K562 (cell line): ENCODE data around the gene HARS2. TPM values are rescaled to one million over a fixed set of nuclear protein-coding genes. Genes with fewer than 3 reads are reported as not detected.
A peak's percentile ranks its signal among the peaks of the same experiment; 100 is the strongest.

Experiments used
- ADNP ChIP-seq: fragments of 200-800 bp; sonication (Bioruptor generic); IDR thresholded peaks from 2 replicates; pipeline ENCODE4 v1.6.1; 2016; ENCODE audit warnings: missing genetic modification characterization, missing compliant biosample characterization
- ASH1L ChIP-seq: fragments of 450-650 bp; IDR thresholded peaks from 2 replicates; pipeline ENCODE4 v1.6.1; 2018; ENCODE audit warnings: borderline replicate concordance, mild to moderate bottlenecking, low read depth; ENCODE audit not compliant: partially characterized antibody
- CHD4 ChIP-seq: fragments of 200-600 bp; sonication (generic); IDR thresholded peaks from 3 replicates; pipeline ENCODE4 v1.6.1; 2012; ENCODE audit warnings: low read depth, mild to moderate bottlenecking, mixed read lengths, low read length, inconsistent platforms; ENCODE audit not compliant: insufficient read depth, insufficient replicate concordance, poor library complexity, severe bottlenecking
- CREBBP ChIP-seq: IDR thresholded peaks from one replicate; pipeline ENCODE4 v1.6.1; 2012; ENCODE audit warnings: low read depth, mild to moderate bottlenecking, control low read depth, inconsistent platforms, low read length
- DIDO1 ChIP-seq: fragments of 450-650 bp; IDR thresholded peaks from 2 replicates; pipeline ENCODE4 v1.6.1; 2016; ENCODE audit warnings: low read depth, missing biosample characterization, missing genetic modification characterization
- ETV1 ChIP-seq: fragments of 450-650 bp; conservative IDR thresholded peaks from 2 replicates; pipeline ENCODE4 v1.6.1; 2016; ENCODE audit warnings: missing genetic modification characterization, control low read depth, low read depth, missing compliant biosample characterization
- FOSL1 ChIP-seq: fragments of 200-800 bp; sonication (Bioruptor generic); conservative IDR thresholded peaks from 2 replicates; pipeline ENCODE4 v1.6.1; 2016; ENCODE audit warnings: missing genetic modification characterization, missing compliant biosample characterization
- HIVEP1 ChIP-seq: fragments of 250-450 bp; sonication (Bioruptor Pico); IDR thresholded peaks from 2 replicates; pipeline ENCODE4 v1.4.0; 2020; ENCODE audit warnings: mild to moderate bottlenecking
- KAT2B ChIP-seq: IDR thresholded peaks from one replicate; pipeline ENCODE4 v1.6.1; 2012; ENCODE audit warnings: low read depth, mild to moderate bottlenecking, control low read depth, inconsistent platforms, low read length, moderate library complexity
- KLF13 ChIP-seq: fragments of 450-650 bp; IDR thresholded peaks from 2 replicates; pipeline ENCODE4 v1.6.1; 2016; ENCODE audit warnings: missing genetic modification characterization, low read depth, mild to moderate bottlenecking, missing compliant biosample characterization, moderate library complexity, borderline replicate concordance
- LCOR ChIP-seq: sonication (generic); formaldehyde crosslinking; IDR thresholded peaks from 2 replicates; pipeline ENCODE4 v1.8.0; 2022; ENCODE audit warnings: mild to moderate bottlenecking, missing genetic modification reagents
- MEF2A ChIP-seq: IDR thresholded peaks from 2 replicates; pipeline ENCODE4 v1.6.1; 2011; ENCODE audit warnings: low read depth, mild to moderate bottlenecking, low read length, moderate library complexity; ENCODE audit not compliant: control insufficient read depth
- MLLT1 ChIP-seq, 2 experiments: fragments of 450-650 bp; IDR thresholded peaks; 2 replicates each; pipeline ENCODE4 v1.6.1; 2016
- MYNN ChIP-seq, 2 experiments: sonication (generic); formaldehyde crosslinking in 1 of 2; IDR thresholded peaks; 2 replicates each; pipeline versions ENCODE4 v1.5.0 to v1.6.1; 2016 to 2020; ENCODE audit warnings: antibody characterized with exemption in 1 of 2, missing genetic modification reagents in 1 of 2
- RBM14 ChIP-seq: fragments of 200-400 bp; formaldehyde crosslinking; IDR thresholded peaks from 2 replicates; pipeline ENCODE4 v1.6.1; 2018; ENCODE audit warnings: low read depth, mild to moderate bottlenecking, low read length, moderate library complexity, borderline replicate concordance; ENCODE audit not compliant: insufficient read depth
- RBM15 ChIP-seq: fragments of 200-400 bp; formaldehyde crosslinking; IDR thresholded peaks from 2 replicates; pipeline ENCODE4 v1.6.1; 2018; ENCODE audit warnings: mild to moderate bottlenecking, low read length, moderate library complexity; ENCODE audit not compliant: insufficient read depth
- SIX5 ChIP-seq, 2 experiments: IDR thresholded peaks; 2 replicates each; pipeline ENCODE4 v1.6.1; 2011; ENCODE audit warnings: low read length in 2 of 2, borderline replicate concordance in 1 of 2, low read depth in 1 of 2, mild to moderate bottlenecking in 1 of 2, moderate library complexity in 1 of 2; ENCODE audit not compliant: insufficient read depth in 1 of 2
- SMAD4 ChIP-seq: fragments of 250-450 bp; sonication (Bioruptor Pico); conservative IDR thresholded peaks from 2 replicates; pipeline ENCODE4 v1.8.0; 2021; ENCODE audit warnings: inconsistent platforms, mild to moderate bottlenecking, moderate library complexity
- SMC3 ChIP-seq: conservative IDR thresholded peaks from 2 replicates; pipeline ENCODE4 v1.6.1; 2011; ENCODE audit warnings: low read depth, low read length, improper control_type of control experiment; ENCODE audit not compliant: insufficient read depth
- TCF7 ChIP-seq: sonication (generic); IDR thresholded peaks from 2 replicates; pipeline ENCODE4 v1.6.1; 2016; ENCODE audit warnings: antibody characterized with exemption, borderline replicate concordance
- TEAD4 ChIP-seq, 2 experiments: sonication (generic) in 1 of 2; formaldehyde crosslinking in 1 of 2; IDR thresholded peaks; 2 replicates each; pipeline versions ENCODE4 v1.6.1 to v1.8.0; 2012 to 2022; ENCODE audit warnings: borderline replicate concordance in 1 of 2, inconsistent platforms in 1 of 2, low read length in 1 of 2, mild to moderate bottlenecking in 1 of 2, missing genetic modification reagents in 1 of 2
- XRCC3 ChIP-seq: fragments of 450-650 bp; IDR thresholded peaks from 2 replicates; pipeline ENCODE4 v1.6.1; 2017; ENCODE audit warnings: mild to moderate bottlenecking, moderate library complexity
- ZBTB12 ChIP-seq: fragments of 250-450 bp; sonication (Bioruptor Pico); IDR thresholded peaks from 2 replicates; pipeline ENCODE4 v1.4.0; 2020
- ZNF212 ChIP-seq: fragments of 450-650 bp; formaldehyde crosslinking; IDR thresholded peaks from 2 replicates; pipeline ENCODE4 v1.4.0; 2020; ENCODE audit warnings: mild to moderate bottlenecking
- ZNF780A ChIP-seq: fragments of 250-450 bp; sonication (Bioruptor Pico); IDR thresholded peaks from 2 replicates; pipeline ENCODE4 v1.5.0; 2021; ENCODE audit warnings: mild to moderate bottlenecking
- ZNF785 ChIP-seq: fragments of 250-450 bp; sonication (Bioruptor Pico); IDR thresholded peaks from 2 replicates; pipeline ENCODE4 v1.4.0; 2020; ENCODE audit warnings: mild to moderate bottlenecking
- polyA plus RNA-seq, 8 experiments: library from polyadenylated mRNA; depleted of rRNA in 4 of 8; stranded (reverse) in 5 of 8; unstranded in 3 of 8; fragments of >200 nt; fragmentation: Nextera tagmentation in 2 of 8; fragmentation: Illumina TruSeq in 1 of 8; extraction: Ambion mirVana in 2 of 8; extraction: Trizol in 1 of 8; gene quantifications; 2 replicates each; pipeline versions ENCODE4 v1.2.1 to v1.2.3, GENCODE V29; 2011 to 2014; ENCODE audit warnings: inconsistent platforms in 1 of 8, missing spikeins in 1 of 8
- total RNA-seq, 7 experiments: library from RNA; depleted of rRNA in 6 of 7; stranded (reverse); fragments of >200 nt in 6 of 7; fragmentation: Illumina TruSeq in 2 of 7; extraction: Trizol in 2 of 7; gene quantifications; 2 replicates each; pipeline versions ENCODE4 v1.2.1 to v1.2.3, GENCODE V29; 2011 to 2021; ENCODE audit warnings: low replicate concordance in 1 of 7

Gene HARS2
- total and polyA plus RNA-seq, 9 of the 15 experiments (the other 6 are each of a cell fraction or from before 2014, with no cell fraction given): 8.5 to 41.6 (median 27.1) TPM

- TF ChIP-seq SMAD4 (CRISPR knock-in tag) (peak; percentile 71; the same call in 1 of the 2 replicates), HIVEP1 (CRISPR knock-in tag) (no peak), SMC3 (no peak), ETV1 (tag) (0 out of 2 replicates have a peak, but pooled peaks have one; percentile 8), ZNF212 (CRISPR knock-in tag) (no peak), ADNP (peak; percentile 78; the same call in 1 of the 2 replicates), XRCC3 (no peak), CHD4 (no peak), ZNF780A (CRISPR knock-in tag) (no peak), SIX5 (IDR thresholded peaks at IDR 0.05; ENCODE audit: borderline replicate concordance in 1 of 2, insufficient read depth in 1 of 2, low read depth in 1 of 2, low read length in 2 of 2) (no peak), KAT2B (no peak), ZBTB12 (peak; percentile 84), FOSL1 (tag) (peak; percentile 98), TEAD4 (IDR thresholded peaks at IDR 0.05; ENCODE audit: low read length) (peak; percentile 82), TEAD4 (CRISPR knock-in tag; IDR thresholded peaks at IDR 0.05; ENCODE audit: borderline replicate concordance) (no peak), ZNF785 (CRISPR knock-in tag) (no peak), LCOR (CRISPR knock-in tag) (peak; percentile 76; the same call in 1 of the 2 replicates), DIDO1 (no peak), ASH1L (no peak), MLLT1 (IDR thresholded peaks at IDR 0.05) (peak in 1 of 2 experiments; percentile 41; a peak in 2 of 4 replicates), KLF13 (tag) (peak; percentile 83), RBM14 (no peak), CREBBP (no peak), MEF2A (0 out of 2 replicates have a peak, but pooled peaks have one; percentile 42), TCF7 (no peak; the same call in 1 of the 2 replicates), RBM15 (no peak), MYNN (IDR thresholded peaks at IDR 0.05) (0 out of 2 replicates have a peak, but pooled peaks have one; percentile 52), MYNN (CRISPR knock-in tag; IDR thresholded peaks at IDR 0.05) (no peak)
Observed at GRCh38 chr5:140710899-140711552, 19.8 kb downstream of the HARS2 start (continued).
